GM21723 (cell line): ENCODE results near the gene BOK.

ENCODE experiments used
- ATAC-seq: cut with Tn5 transposase; IDR thresholded peaks from one replicate; pipeline ENCODE4 v1.9.1; 2021; ENCODE audit warnings: mild to moderate bottlenecking, moderate library complexity; ENCODE audit not compliant: unreplicated experiment

Gene BOK

GRCh38 chr2:241618829-241619228 lies 60.3 kb downstream of the BOK start:
- no peak for ATAC-seq

- ATAC-seq, result no peak
Observed at GRCh38 chr2:241619597-241620418, 61.3 kb downstream of the BOK start.

- ATAC-seq, result no peak
Observed at GRCh38 chr2:241620419-241620769, 61.8 kb downstream of the BOK start.
